HuH-7 (cell line): Measurements from ENCODE around the gene PTS.
A peak's percentile ranks its signal among the peaks of the same experiment; 100 is the strongest.

Experiments used
- DNase-seq: peaks from one replicate; pipeline ENCODE4 v3.0.0; 2011; ENCODE audit warnings: low spot score

The PTS gene

DNA sequence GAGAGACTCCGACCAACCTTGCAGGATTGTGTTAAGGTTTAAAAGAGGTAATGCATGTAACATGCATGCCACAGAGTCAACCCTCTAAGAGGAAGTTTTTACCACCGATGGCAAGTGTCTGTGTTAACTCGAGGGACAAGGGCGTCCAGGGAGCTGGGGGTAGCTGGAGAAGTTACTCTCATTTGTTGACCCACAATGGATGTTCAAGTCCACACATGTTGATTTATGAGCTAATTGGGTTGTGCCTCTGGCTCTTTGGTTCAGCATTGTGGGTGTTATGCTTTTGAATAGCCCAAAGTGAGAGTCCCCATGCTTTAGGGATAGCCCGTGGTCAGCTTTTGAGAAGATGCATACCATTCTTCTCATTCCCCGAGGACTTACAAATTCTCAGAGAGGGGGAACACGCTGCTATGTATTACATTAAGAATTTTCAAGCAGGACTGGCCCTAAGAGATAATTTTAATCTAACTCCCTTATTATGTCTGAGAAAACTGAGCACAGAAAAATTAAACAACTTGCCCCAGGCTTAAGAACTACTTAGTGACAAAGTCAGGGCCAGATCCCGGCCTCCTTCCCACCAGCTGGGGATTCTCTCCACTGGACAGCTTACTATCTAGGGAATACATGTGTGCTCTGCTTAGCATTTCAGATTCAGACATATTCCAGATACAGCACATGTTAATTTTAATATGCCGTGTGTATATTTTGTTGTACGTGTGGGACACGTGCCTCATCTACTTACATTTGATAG, 39.6 kb downstream of the PTS start:
- no peak for DNase-seq

DNA sequence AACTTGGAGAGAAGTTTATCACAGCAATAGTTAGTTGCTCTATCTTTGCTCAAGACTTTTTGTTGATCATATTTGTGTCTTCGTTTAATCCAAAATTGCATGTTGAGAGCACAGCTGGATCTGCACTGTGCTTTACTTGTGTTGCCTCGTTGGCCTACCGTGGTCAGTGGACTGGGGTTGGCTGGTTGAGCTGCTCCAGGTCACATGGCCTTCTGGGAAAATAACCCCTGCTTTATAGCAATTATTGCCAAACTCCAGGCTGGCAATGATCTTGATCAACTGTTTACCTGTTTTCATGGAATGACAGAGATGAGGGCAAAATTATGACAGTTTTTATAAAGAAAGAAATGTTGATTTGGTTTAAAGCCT, 40.2 kb downstream of the PTS start:
- no peak for DNase-seq

DNA sequence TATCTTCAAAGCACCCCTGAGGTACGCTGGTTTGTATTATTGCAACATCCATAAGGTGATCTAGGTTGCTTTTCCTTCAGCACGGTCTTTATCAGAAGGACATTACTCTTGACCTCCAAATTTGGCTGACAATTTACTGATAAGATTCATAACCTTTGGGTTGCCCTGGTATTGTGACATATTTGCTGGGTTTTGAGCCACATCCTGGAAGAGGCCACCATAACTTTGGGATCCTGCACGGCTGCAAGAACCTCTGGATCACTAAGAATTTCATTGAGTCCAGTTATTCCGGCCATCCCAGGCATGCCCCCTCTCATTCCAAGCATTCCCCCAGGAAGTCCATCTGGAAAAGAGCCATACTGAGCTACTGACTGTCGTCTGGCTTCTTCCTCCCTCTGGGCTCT, 41.0 kb downstream of the PTS start:
- DNase-seq: no peak

DNA sequence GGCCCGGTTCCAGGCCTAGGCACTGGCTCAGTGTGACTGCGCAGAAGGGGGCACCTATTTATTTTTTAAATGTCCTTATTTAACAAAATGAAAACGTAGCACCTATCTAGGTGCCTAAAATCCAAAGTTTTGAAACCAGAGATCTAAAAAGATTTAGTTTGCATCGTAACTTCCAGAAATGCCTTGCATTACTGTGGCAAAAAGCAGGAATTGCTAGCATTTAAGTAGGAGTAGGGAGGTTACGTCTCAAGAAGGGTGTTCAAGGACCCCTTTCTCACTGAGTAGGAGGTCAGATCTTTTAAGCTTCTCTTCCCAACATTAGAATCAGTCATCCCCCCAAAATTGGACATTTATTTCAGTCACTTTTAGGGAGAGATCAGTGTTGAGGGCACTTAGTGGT, 42.2 kb downstream of the PTS start:
- DNase-seq: no peak

DNA sequence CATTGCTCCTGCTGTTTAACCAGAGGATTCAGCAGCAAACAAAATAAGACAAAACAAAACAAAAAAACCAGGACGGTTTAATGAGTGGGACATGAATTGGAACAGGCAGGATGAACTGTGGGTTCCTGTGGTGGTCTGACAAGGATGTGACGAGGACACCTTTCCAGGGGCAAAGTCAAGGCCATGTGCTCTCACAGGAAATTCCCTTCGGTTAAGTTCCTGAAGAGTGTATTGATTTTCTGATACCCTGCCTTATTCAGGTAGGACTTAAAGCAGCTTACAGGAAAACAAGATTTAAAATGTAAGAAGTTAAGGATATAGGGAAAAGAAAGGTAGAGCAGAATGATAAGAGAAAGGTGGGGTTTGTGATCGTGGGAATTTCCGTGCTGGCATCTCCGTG, 42.9 kb downstream of the PTS start:
- DNase-seq: no peak

DNA sequence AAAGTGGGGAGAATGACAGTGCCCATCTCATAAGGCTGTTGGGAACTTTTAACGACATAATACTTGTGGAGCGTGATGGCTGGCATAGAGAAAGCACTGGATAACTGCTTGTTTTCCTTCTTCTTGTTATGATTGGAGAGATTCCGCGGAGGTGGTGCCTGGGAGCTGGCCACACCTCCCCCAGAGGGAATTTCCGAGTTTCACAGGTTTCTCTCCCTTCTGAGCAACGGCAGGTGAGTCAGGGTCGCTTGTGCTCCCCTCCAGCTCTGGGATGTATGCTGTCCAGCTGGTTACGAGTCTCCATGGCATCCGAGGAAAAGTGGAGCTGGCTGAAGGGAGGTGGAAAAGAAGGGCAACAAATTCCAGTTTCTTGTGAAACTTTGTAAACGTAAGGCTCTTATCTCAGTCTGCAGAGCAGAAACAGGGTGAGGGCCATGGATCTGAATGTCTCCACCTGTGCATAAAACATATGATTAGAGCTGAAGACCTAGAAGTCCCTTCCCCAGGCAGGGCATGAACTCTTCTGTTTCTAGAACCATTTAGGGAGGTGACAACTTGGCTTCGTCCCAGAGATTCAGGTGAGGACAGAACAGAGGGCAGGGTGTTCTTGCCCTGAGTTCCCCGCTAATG, 44.4 kb downstream of the PTS start:
- no peak for DNase-seq

DNA sequence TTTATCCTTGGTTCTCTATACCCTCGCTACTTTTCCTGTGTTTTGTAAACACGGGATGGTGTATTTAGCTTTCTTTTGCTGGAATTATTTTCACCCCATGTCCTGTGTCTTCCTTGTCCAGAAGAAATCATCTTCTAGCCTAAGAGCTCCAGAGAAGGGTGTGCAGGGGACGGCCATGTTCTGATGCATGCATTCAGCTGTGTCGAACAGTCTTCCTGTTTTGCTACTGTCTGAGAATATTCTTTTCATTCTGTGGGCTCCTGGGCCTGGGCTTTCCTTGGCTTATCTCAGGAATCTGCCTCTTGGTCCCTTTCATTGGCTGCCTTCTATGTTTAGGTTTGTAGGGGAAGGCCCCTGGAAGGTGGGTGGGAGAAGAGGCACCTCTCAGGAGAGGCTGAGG, 45.0 kb downstream of the PTS start:
- DNase-seq: no peak

DNA sequence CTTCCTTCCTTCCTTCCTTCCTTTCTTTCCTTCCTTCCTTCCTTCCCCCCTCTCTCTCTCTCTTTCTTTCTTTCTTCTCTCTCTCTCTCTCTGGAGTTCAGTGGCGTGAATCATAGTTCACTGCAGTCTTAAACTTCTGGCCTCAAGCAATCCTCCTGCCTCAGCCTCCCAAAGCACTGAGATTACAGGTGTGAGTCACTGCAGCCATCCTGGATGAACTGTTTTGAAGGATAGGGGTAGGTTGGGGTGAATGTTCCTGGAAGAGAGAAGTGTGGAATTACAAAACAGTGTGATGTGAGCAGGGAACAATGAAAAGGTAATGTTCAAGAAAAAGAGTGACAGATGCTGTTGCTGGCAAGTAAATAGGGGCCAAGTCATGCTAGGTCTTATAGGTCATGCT, 46.8 kb downstream of the PTS start:
- DNase-seq: no peak

DNA sequence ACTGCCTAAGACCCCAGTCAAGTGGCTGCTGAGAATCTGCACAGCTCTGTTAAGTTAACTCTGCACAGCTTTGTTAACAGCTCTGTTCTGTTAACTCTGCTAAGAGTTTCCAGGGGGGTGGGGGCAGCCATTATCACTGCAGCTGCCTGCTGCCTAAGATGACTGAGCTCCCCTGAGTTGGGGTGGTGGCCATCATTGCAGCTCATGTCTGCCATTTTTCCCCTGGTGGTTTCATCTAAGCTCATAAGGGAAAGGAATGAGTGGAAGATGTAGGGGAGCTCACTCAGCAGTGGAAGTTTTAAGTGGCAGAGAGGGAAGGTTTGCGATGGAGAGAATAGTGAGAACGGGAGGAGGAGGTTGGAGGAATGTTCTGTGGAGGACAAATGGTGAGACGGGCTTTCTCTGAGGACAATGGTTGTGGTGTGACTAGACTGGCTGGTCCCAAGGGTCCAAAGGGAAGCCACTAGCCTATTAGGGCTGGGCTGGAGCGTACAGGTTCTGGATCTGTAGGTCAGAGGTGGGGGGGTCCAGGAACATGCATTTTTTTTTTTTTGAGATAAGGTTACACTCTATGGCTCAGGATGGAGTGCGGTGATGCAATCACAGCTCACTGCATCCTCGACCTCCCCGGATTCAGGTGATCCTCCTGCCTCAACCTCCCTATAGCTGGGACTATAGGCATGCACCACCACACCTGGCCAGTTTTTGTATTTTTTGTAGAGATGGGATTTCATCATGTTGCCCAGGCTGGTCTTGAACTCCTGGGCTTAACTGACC, 48.0 kb downstream of the PTS start:
- no peak for DNase-seq

DNA sequence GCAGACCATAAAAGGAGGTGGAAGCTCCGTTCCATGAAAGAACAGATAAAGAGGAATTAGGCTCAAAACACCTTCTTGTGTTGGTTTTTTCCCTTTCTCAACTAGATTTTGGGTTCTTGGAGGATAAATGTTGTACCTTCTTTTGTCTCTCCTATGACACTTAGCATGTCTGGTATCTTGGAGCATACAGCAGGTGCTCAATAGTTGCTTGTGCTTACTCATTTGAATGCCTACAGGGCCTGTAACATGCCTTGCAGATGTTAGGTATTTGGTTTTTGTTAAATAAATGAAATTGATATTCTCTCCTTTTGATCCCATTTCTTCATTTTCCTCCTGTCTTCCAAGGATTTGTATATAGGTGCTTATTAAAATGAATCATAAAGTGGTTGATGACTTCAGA, 50.8 kb downstream of the PTS start:
- DNase-seq: no peak

DNA sequence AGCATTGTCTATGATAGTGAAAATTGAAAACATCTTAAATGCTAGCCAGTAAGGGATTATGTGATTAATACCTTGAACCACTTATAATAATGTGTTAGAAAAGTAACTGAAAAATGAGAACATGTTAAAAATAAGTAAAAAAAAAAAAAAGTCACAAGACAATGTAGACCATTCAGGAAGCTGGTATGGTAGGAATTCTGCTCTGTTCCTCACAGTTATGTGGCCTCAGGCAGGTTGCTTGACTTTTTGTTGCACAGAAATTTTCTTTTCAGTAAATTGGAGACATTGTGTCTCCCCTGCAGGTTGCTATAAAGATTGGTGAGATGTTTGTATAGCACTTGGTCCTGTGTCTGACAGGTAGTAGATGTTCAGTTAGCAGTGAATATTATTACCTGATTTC, 51.7 kb downstream of the PTS start:
- DNase-seq: no peak

DNA sequence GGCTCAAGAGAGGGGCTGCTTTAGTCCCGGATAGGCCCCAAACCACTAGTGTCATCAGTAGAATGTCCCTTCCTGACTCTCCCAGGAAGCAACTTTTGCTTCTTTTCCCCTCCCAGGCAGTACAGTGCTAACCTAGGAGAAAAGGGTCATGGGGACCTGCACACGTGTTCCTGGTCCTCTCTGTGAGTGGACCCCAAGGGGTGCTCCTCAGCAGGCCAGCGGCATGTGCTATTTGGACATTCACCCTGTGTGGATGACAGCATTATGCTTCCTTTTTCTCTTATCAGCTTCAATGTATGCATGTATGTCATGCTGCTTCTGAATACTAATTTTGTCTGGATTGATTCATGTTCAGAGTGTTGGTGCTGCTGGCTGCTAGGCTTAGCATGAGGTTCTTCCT, 52.6 kb downstream of the PTS start:
- no peak for DNase-seq

DNA sequence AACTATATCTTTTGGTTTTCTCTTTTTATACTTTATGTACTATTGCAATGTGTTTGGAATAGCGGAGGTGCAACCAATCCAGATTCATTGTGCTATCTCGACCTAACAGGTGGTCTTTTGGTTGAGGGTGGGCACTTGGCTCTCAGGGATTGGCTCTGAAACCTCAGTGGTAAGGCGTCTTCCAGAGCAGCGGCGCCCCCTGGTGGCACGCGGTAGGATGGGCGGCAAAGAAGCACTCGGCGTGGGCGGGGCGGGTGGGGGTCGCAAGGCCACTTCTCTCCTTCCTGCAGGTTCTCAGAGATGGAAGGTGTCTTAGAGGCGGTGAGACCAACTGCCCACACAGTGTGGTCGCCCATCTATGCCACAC, 53.7 kb downstream of the PTS start:
- peak; percentile 67 for DNase-seq

DNA sequence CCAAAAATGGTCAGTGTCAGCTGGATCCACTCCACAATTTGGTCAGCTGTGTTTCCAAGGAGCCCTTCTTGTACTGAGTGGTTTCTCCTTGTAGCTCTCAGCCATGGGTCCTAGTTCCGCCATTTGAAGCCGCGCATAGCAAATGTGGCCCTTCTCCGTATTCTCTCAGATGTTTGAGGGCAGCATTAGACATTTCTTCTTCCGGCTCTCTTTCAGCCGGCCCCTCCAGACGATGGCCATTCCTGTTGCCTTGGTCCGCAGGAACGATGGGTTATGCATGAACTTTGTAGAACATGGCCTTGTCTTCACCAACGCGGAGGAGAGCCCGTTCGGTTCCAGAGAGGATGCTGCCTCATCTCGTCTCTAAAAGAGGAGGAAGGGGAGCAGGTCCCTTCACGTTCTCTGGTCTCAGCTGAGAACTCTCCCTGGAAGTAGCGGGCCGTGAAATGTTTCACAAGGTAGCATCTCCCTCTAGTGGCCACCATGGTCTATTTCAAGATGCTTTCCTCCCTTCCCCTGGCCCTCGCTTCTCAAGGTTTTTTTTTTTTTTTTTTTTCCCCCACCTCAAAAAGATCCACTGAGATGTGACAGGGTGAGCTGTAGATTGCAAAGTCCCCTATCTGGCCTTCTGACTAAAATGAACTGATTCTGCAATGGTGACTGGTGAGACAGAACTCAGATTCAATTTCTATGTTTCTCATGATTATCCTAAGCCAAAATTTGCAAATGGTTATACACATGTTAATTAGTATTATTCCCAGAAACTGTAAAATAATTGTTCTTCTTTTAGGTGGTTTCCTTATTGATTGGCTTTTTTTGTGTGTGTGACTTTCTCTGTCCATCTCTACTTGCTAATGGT, 54.3 kb downstream of the PTS start:
- DNase-seq: peak; percentile 74

DNA sequence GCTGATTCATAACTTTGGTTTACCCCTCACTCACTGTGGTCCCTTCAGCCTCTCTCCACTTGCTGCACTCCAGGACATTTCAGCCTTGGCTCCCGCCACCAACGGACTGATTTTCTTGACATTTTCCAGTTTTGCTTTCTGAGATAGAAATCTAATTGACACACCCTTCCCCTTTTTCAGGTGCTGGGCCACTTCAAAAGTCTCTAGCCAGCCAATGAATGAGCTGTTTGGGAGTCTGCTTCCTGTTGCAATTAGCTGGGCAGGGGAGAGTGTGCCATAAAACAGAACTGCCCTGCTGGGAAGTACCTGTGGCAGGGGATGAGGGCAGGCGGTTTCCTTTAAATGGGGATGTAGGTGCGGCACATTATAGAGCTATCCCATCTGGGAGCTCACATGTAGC, 55.5 kb downstream of the PTS start:
- DNase-seq: no peak
